Body of pancreas (tissue), 4 donors: Measurements from ENCODE around the gene NCLN.

Experiments
- CTCF ChIP-seq, 7 experiments: fragments of 450-650 bp in 4 of 7; fragments of 200-600 bp in 3 of 7; sonication (generic) in 3 of 7; IDR thresholded peaks; one replicate each; pipeline ENCODE4 v1.5.1; 2016 to 2019; ENCODE audit warnings: antibody characterized with exemption in 7 of 7
- POLR2A ChIP-seq, 3 donors: fragments of 450-650 bp; IDR thresholded peaks; one replicate each; pipeline ENCODE4 v1.6.1; 2016; ENCODE audit warnings: antibody characterized with exemption in 3 of 3, mild to moderate bottlenecking in 2 of 3

GRCh38 chr19:3152419-3152780 lies 33.3 kb upstream of the NCLN start:
- TF ChIP-seq POLR2A (IDR thresholded peaks at IDR 0.05), result no peak
- TF ChIP-seq CTCF (IDR thresholded peaks at IDR 0.05), result no peak
